Activated CD4-positive, alpha-beta T cell treated with anti-CD3 and anti-CD28 coated beads, Interleukin-2, Interleukin-6, amounts not matched to agents 100 ng/mL and 50 ng/mL, durations not matched to agents 16 hours and 8 hours (primary cell): Measurements from ENCODE around the gene PBXIP1.
A peak's percentile ranks its signal among the peaks of the same experiment; 100 is the strongest.

Experiments used
- DNase-seq: peaks from one replicate; pipeline ENCODE4 v3.0.0-alpha.2; 2020

The PBXIP1 gene

GRCh38 chr1:154971341-154971998 is 15.6 kb upstream of the PBXIP1 start:
- no peak for DNase-seq

- peak; percentile 62 for DNase-seq
These were observed 14.9 kb upstream of the PBXIP1 start, which contains the start of gene SHC1 for GRCh38 chr1:154970631-154971340. SHC1 (minus strand) TSS chr1:154970747; CDS start chr1:154970526, 221 bp downstream.

GRCh38 chr1:154969860-154970452 is 14.1 kb upstream of the PBXIP1 start:
- no peak for DNase-seq

- DNase-seq: no peak
These were observed 13.3 kb upstream of the PBXIP1 start for GRCh38 chr1:154969246-154969645.

GRCh38 chr1:154968731-154969130 is 12.8 kb upstream of the PBXIP1 start:
- DNase-seq: no peak

- DNase-seq: no peak
These were observed 11.5 kb upstream of the PBXIP1 start for GRCh38 chr1:154967331-154967950.

- DNase-seq: no peak
These were observed 10.2 kb upstream of the PBXIP1 start for GRCh38 chr1:154966111-154966510.

- no peak for DNase-seq
These were observed 8.5 kb upstream of the PBXIP1 start for GRCh38 chr1:154964359-154964758.

- DNase-seq: no peak
These were observed 7.7 kb upstream of the PBXIP1 start for GRCh38 chr1:154963643-154964042.

GRCh38 chr1:154962795-154963330 is 7.0 kb upstream of the PBXIP1 start:
- DNase-seq: no peak

GRCh38 chr1:154962156-154962749 is 6.4 kb upstream of the PBXIP1 start:
- DNase-seq: no peak

- DNase-seq: peak; percentile 88
These were observed 5.6 kb upstream of the PBXIP1 start, which contains the start of gene PYGO2 for GRCh38 chr1:154961207-154962155. PYGO2 (minus strand) TSS chr1:154961782; CDS start chr1:154961576, 206 bp downstream.

- DNase-seq: no peak
These were observed 4.7 kb upstream of the PBXIP1 start for GRCh38 chr1:154960446-154961136.

GRCh38 chr1:154959426-154959780 is 3.5 kb upstream of the PBXIP1 start:
- no peak for DNase-seq

- no peak for DNase-seq
These were observed 3.0 kb upstream of the PBXIP1 start for GRCh38 chr1:154958681-154959425.

- no peak for DNase-seq
These were observed 2.1 kb upstream of the PBXIP1 start for GRCh38 chr1:154958036-154958435.

- no peak for DNase-seq
These were observed 1.3 kb upstream of the PBXIP1 start for GRCh38 chr1:154957091-154957657.

- DNase-seq: no peak
These were observed 644 bp upstream of the PBXIP1 start for GRCh38 chr1:154956544-154956941.

GRCh38 chr1:154955039-154955717 is 721 bp downstream of the PBXIP1 start:
- peak; percentile 93 for DNase-seq
